ENCODE data around the gene FAM184B.

GRCh38 chr4:17773135-17773698 lies 8.2 kb downstream of the FAM184B start:
- TF ChIP-seq POLR2A (IDR thresholded peaks at IDR 0.05; ENCODE audit: low read length) (no peak), GATA1 (IDR thresholded peaks at IDR 0.05; ENCODE audit: low read depth, low read length) (no peak)

Data from erythroblast (primary cell).